Inflammatory macrophage treated with lipopolysaccharide for 4 hours (primary cell): ENCODE measurements around the gene ERGIC1.
"Not testable (repeated sequence)": the region's sequence is repeated elsewhere in the genome, so short reads cannot be mapped to it uniquely, and the experiment has no call there.

ENCODE experiments used
- DNase-seq: peaks from one replicate; pipeline ENCODE4 v3.0.0-alpha.2; 2020

The ERGIC1 gene

GRCh38 chr5:172848419-172848818, 14.4 kb downstream of the ERGIC1 start:
- DNase-seq = no peak

GRCh38 chr5:172849606-172850453, 15.8 kb downstream of the ERGIC1 start:
- peak; percentile 73 for DNase-seq

GRCh38 chr5:172850454-172850797, 16.4 kb downstream of the ERGIC1 start:
- no peak for DNase-seq

GRCh38 chr5:172851254-172851653, 17.2 kb downstream of the ERGIC1 start:
- DNase-seq = not testable (repeated sequence)

- DNase-seq = no peak
These were observed 18.7 kb downstream of the ERGIC1 start for GRCh38 chr5:172852490-172853354.

- DNase-seq = no peak
These were observed 19.4 kb downstream of the ERGIC1 start for GRCh38 chr5:172853355-172853975.

GRCh38 chr5:172854451-172854871, 20.4 kb downstream of the ERGIC1 start:
- no peak for DNase-seq

GRCh38 chr5:172854971-172855370, 20.9 kb downstream of the ERGIC1 start:
- DNase-seq = no peak

GRCh38 chr5:172855597-172856292, 21.7 kb downstream of the ERGIC1 start:
- DNase-seq = no peak

GRCh38 chr5:172856336-172856735, 22.3 kb downstream of the ERGIC1 start:
- DNase-seq = no peak

- DNase-seq = no peak
These were observed 23.9 kb downstream of the ERGIC1 start for GRCh38 chr5:172857982-172858381.

GRCh38 chr5:172858511-172858989, 24.5 kb downstream of the ERGIC1 start:
- DNase-seq = no peak

- no peak for DNase-seq
These were observed 25.1 kb downstream of the ERGIC1 start for GRCh38 chr5:172858990-172859811.

- DNase-seq = no peak
These were observed 25.9 kb downstream of the ERGIC1 start for GRCh38 chr5:172859966-172860365.

- no peak for DNase-seq
These were observed 26.7 kb downstream of the ERGIC1 start for GRCh38 chr5:172860520-172861443.

- DNase-seq = no peak
These were observed 27.4 kb downstream of the ERGIC1 start for GRCh38 chr5:172861461-172861860.

- DNase-seq = no peak
These were observed 28.2 kb downstream of the ERGIC1 start for GRCh38 chr5:172862165-172862801.

GRCh38 chr5:172864171-172864570, 30.1 kb downstream of the ERGIC1 start:
- not testable (repeated sequence) for DNase-seq

GRCh38 chr5:172864747-172865146, 30.7 kb downstream of the ERGIC1 start:
- no peak for DNase-seq

- DNase-seq = no peak
These were observed 32.3 kb downstream of the ERGIC1 start for GRCh38 chr5:172866378-172866777.
